GM19023 (cell line): ENCODE measurements around the gene ZBTB11.
A peak's percentile ranks its signal among the peaks of the same experiment; 100 is the strongest.
"Not testable (repeated sequence)": the region's sequence is repeated elsewhere in the genome, so short reads cannot be mapped to it uniquely, and the experiment has no call there.

Source experiments
- ATAC-seq: cut with Tn5 transposase; IDR thresholded peaks from one replicate; pipeline ENCODE4 v1.9.1; 2021; ENCODE audit warnings: mild to moderate bottlenecking, moderate library complexity; ENCODE audit not compliant: unreplicated experiment

ZBTB11 gene

GRCh38 chr3:101676765-101677435 lies at the start of gene ZBTB11:
TSS of gene ZBTB11 (minus strand) at chr3:101677132. CDS start at chr3:101676914, 218 bp downstream.
- peak; percentile 64 for ATAC-seq

GRCh38 chr3:101725890-101726275 lies 49.0 kb upstream of the ZBTB11 start:
- no peak for ATAC-seq

- peak; percentile 20 for ATAC-seq
These were observed 48.4 kb upstream of the ZBTB11 start for GRCh38 chr3:101725194-101725889.

GRCh38 chr3:101724329-101725193 lies 47.6 kb upstream of the ZBTB11 start, which contains the start of gene CEP97:
TSS of gene CEP97 (plus strand) at chr3:101724614. CDS start at chr3:101724677, 63 bp downstream.
- peak; percentile 94 for ATAC-seq

GRCh38 chr3:101722394-101723173 lies 45.7 kb upstream of the ZBTB11 start:
- peak; percentile 32 for ATAC-seq

GRCh38 chr3:101720851-101721840 lies 44.2 kb upstream of the ZBTB11 start:
- no peak for ATAC-seq

- ATAC-seq = no peak
These were observed 42.8 kb upstream of the ZBTB11 start for GRCh38 chr3:101719604-101720185.

GRCh38 chr3:101718455-101718854 lies 41.5 kb upstream of the ZBTB11 start:
- no peak for ATAC-seq

- no peak for ATAC-seq
These were observed 32.2 kb upstream of the ZBTB11 start for GRCh38 chr3:101709126-101709525.

- ATAC-seq = not testable (repeated sequence)
These were observed 27.7 kb upstream of the ZBTB11 start for GRCh38 chr3:101704639-101705038.

- ATAC-seq = no peak
These were observed 26.2 kb upstream of the ZBTB11 start for GRCh38 chr3:101703169-101703568.

- ATAC-seq = no peak
These were observed 25.8 kb upstream of the ZBTB11 start for GRCh38 chr3:101702726-101703125.

GRCh38 chr3:101701696-101702634 lies 25.0 kb upstream of the ZBTB11 start:
- no peak for ATAC-seq

GRCh38 chr3:101695779-101696372 lies 18.9 kb upstream of the ZBTB11 start:
- no peak for ATAC-seq

- ATAC-seq = not testable (repeated sequence)
These were observed 17.9 kb upstream of the ZBTB11 start for GRCh38 chr3:101694836-101695235.

GRCh38 chr3:101693540-101693939 lies 16.6 kb upstream of the ZBTB11 start:
- not testable (repeated sequence) for ATAC-seq
